Stimulated activated CD8-positive, alpha-beta memory T cell treated with anti-CD3 and anti-CD28 coated beads, Interleukin-4, amount 100 ng/mL, for 1 hour (primary cell): ENCODE results near the gene CDK15.
"Not testable (repeated sequence)": the region's sequence is repeated elsewhere in the genome, so short reads cannot be mapped to it uniquely, and the experiment has no call there.

Experiments
- DNase-seq, 2 donors: peaks; one replicate each; pipeline ENCODE4 v3.0.0-alpha.2; 2020; ENCODE audit warnings: low read depth in 2 of 2, low spot score in 1 of 2

CDK15 gene

GRCh38 chr2:201827621-201828020 is 21.3 kb downstream of the CDK15 start:
- DNase-seq, result no peak

- DNase-seq, result no peak
Observed at GRCh38 chr2:201828220-201828619, 21.9 kb downstream of the CDK15 start.

GRCh38 chr2:201830666-201831065 is 24.3 kb downstream of the CDK15 start:
- DNase-seq, result no peak

GRCh38 chr2:201831469-201831868 is 25.1 kb downstream of the CDK15 start:
- DNase-seq, result no peak

- no peak for DNase-seq
Observed at GRCh38 chr2:201833781-201834180, 27.4 kb downstream of the CDK15 start.

GRCh38 chr2:201835066-201835465 is 28.7 kb downstream of the CDK15 start:
- DNase-seq, result no peak

GRCh38 chr2:201837391-201837790 is 31.1 kb downstream of the CDK15 start:
- no peak for DNase-seq

GRCh38 chr2:201837824-201838431 is 31.6 kb downstream of the CDK15 start:
- no peak for DNase-seq

GRCh38 chr2:201839727-201840126 is 33.4 kb downstream of the CDK15 start:
- DNase-seq, result no peak

GRCh38 chr2:201840726-201841125 is 34.4 kb downstream of the CDK15 start:
- no peak for DNase-seq

- DNase-seq, result no peak
Observed at GRCh38 chr2:201842131-201842860, 36.0 kb downstream of the CDK15 start.

- not testable (repeated sequence) for DNase-seq
Observed at GRCh38 chr2:201844922-201845321, 38.6 kb downstream of the CDK15 start.

GRCh38 chr2:201847481-201847880 is 41.1 kb downstream of the CDK15 start:
- no peak for DNase-seq

GRCh38 chr2:201852462-201852861 is 46.1 kb downstream of the CDK15 start:
- no peak for DNase-seq

- no peak for DNase-seq
Observed at GRCh38 chr2:201852878-201853415, 46.6 kb downstream of the CDK15 start.

- no peak for DNase-seq
Observed at GRCh38 chr2:201854221-201854801, 48.0 kb downstream of the CDK15 start.

GRCh38 chr2:201854841-201855240 is 48.5 kb downstream of the CDK15 start:
- no peak for DNase-seq

- no peak for DNase-seq
Observed at GRCh38 chr2:201855356-201855755, 49.0 kb downstream of the CDK15 start.

- DNase-seq, result no peak
Observed at GRCh38 chr2:201857326-201857725, 51.0 kb downstream of the CDK15 start.

GRCh38 chr2:201858281-201859184 is 52.2 kb downstream of the CDK15 start:
- DNase-seq, result no peak

GRCh38 chr2:201859949-201860348 is 53.6 kb downstream of the CDK15 start:
- no peak for DNase-seq
